AG04449 (cell line): Measurements from ENCODE around the gene KDELR3.

Source experiments
- CTCF ChIA-PET: fragments of 350-600 bp; formaldehyde crosslinking; extraction: SDS; loops from one replicate; lab custom pipeline; 2021; ENCODE audit warnings: antibody characterized with exemption; lab: Yijun Ruan, JAX
- POLR2A ChIA-PET: fragments of 400-600, 350-600 bp; formaldehyde crosslinking; extraction: SDS; loops from one replicate; lab custom pipeline; 2020; ENCODE audit warnings: antibody characterized with exemption, inconsistent platforms; lab: Yijun Ruan, JAX
- DNase-seq: peaks from one replicate; pipeline ENCODE4 v3.0.0-alpha.2; 2010; ENCODE audit warnings: low read depth, low spot score
- H3K4me3 ChIP-seq: 2 replicates; pipeline ENCODE4 v1.5.1; 2011; ENCODE audit warnings: low read depth, mild to moderate bottlenecking, control low read depth, low read length
- CTCF ChIP-seq: IDR thresholded peaks from one replicate; pipeline ENCODE4 v1.5.1; 2011; ENCODE audit warnings: mild to moderate bottlenecking, moderate library complexity, low read length, control low read depth, inconsistent platforms; ENCODE audit not compliant: insufficient read depth; ENCODE audit errors: missing control alignments

Gene KDELR3

GRCh38 chr22:38453996-38454352, 13.9 kb upstream of the KDELR3 start:
- H3K4me3 ChIP-seq, result no peak overlapping the region
- DNase-seq, result no peak
- ChIA-PET CTCF (interaction anchor here (0.8 kb wide), 1 partner anchor 8 kb away, joined by 3 read pairs; no protein-coding TSS in a partner anchor), POLR2A (no interaction called here)
- TF ChIP-seq CTCF, result no peak

DNA sequence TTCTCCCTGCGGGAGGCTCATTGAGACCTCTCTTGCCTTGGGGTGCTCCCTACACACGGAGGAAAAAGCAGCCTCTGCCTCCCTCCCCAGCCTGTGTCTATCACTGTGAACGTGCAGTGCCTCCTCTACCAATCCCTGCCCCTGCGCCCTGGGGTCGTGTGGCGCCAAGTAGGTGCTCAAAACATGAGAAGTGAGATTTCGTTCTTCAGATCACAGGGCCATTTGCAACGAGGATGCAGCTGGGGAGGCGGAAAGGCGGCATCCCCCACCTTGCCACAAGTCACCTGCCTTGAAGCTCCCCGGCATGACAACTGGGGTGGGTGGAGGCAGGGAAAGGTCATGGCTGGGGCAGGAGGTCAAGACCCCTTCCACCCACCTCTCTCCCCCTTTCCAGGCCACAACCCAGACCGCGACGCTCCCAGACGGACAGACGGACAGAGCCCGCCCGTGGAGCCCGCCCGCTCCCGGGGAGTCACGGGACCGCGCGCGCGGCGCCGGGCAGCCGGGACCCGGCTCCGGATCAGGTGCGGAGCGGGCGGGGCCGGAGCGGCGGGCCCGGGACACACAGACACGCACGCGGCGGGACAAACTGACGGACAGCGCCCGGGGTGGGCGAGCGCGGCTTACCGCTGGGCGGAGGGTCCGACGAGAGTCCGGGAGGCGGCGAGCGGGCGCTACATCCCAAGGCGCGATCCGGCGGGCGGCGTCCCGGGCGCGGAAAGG, 13.4 kb upstream of the KDELR3 start:
- no peak for DNase-seq

DNA sequence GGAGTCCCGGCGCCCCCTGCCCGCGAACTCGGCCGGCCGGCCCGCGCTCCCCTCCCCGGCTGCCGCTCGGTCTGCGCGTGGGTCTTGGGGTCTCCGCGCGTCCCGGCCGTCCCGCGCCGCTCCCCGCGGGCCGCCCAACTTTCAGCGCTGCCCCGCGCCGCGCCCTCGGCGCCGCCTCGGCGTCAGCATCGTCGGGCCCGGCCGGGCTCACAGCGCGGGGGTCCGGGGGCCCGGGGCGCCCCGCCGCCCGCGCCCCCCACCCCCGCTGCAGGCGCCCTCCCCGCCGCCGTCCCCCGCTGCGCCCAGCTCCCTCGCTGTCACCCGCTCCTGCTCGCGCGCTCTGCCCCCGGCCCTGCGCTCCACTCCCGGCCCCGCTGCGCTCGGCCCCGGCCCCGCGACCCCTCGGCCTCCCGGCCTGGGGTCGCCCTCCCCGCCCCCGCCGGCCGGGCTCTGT, 12.8 kb upstream of the KDELR3 start, which contains the start of gene KCNJ4:
TSS of gene KCNJ4 (minus strand) at position 124 of the 454 bp plus-strand sequence. CDS start 27,067 bp downstream, outside the sequence.
- H3K4me3 ChIP-seq, result peak within 1 kb of the TSS; percentile 32
- ChIA-PET POLR2A (no interaction called here), CTCF (no interaction called here)
- DNase-seq, result no peak
- TF ChIP-seq CTCF, result no peak

More for the DNA sequence above, 13.4 kb upstream of the KDELR3 start:
- no peak for TF ChIP-seq CTCF
- ChIA-PET POLR2A (no interaction called here), CTCF (interaction anchor here (0.8 kb wide), 1 partner anchor 9 kb away, joined by 3 read pairs; no protein-coding TSS in a partner anchor)
- no peak overlapping the region for H3K4me3 ChIP-seq

- no peak for DNase-seq
- ChIA-PET CTCF (no interaction called here), POLR2A (no interaction called here)
- H3K4me3 ChIP-seq, result peak overlapping the region; percentile 32
- TF ChIP-seq CTCF, result no peak
These were observed 12.2 kb upstream of the KDELR3 start for GRCh38 chr22:38455530-38456271.

GRCh38 chr22:38456272-38456835, 11.5 kb upstream of the KDELR3 start:
- TF ChIP-seq CTCF, result no peak
- no peak overlapping the region for H3K4me3 ChIP-seq
- ChIA-PET CTCF (no interaction called here), POLR2A (no interaction called here)
- DNase-seq, result no peak
